H1 (cell line): ENCODE data around the gene HDAC8. TPM values are rescaled to one million over a fixed set of nuclear protein-coding genes. Genes with fewer than 3 reads are reported as not detected.

Experiments
- GABPA ChIP-seq: IDR thresholded peaks from 2 replicates; pipeline ENCODE4 v1.6.1; 2011; ENCODE audit warnings: mild to moderate bottlenecking, low read length, moderate library complexity, borderline replicate concordance; ENCODE audit not compliant: insufficient read depth
- JUN ChIP-seq: IDR thresholded peaks from 2 replicates; pipeline ENCODE4 v1.6.1; 2011; ENCODE audit warnings: low read depth, mild to moderate bottlenecking, improper control_type of control experiment, low read length
- PHF8 ChIP-seq: fragments of 200-600 bp; sonication (generic); conservative IDR thresholded peaks from 2 replicates; pipeline ENCODE4 v1.7.1; 2012; ENCODE audit warnings: low read depth, mild to moderate bottlenecking, inconsistent platforms, low read length, moderate library complexity
- RAD21 ChIP-seq, 2 experiments: IDR thresholded peaks in 1 of 2; conservative IDR thresholded peaks in 1 of 2; 2 replicates each; pipeline ENCODE4 v1.6.1; 2011; ENCODE audit warnings: low read depth in 2 of 2, low read length in 2 of 2, improper control_type of control experiment in 1 of 2, inconsistent platforms in 1 of 2, mild to moderate bottlenecking in 1 of 2, moderate library complexity in 1 of 2
- SRF ChIP-seq: IDR thresholded peaks from 2 replicates; pipeline ENCODE4 v1.6.1; 2011; ENCODE audit warnings: mild to moderate bottlenecking, low read depth, low read length, moderate library complexity
- TAF7 ChIP-seq: optimal IDR thresholded peaks from 2 replicates; pipeline ENCODE3; 2011; ENCODE audit warnings: low read depth, mild to moderate bottlenecking, inconsistent platforms, low read length, moderate library complexity, borderline replicate concordance
- TEAD4 ChIP-seq: IDR thresholded peaks from 2 replicates; pipeline ENCODE4 v1.6.1; 2012; ENCODE audit warnings: low read depth, low read length, inconsistent platforms, mixed read lengths
- polyA plus RNA-seq, 7 experiments: library from polyadenylated mRNA; depleted of rRNA in 3 of 7; stranded (reverse) in 5 of 7; unstranded in 2 of 7; fragments of >200 nt in 5 of 7; fragments of 200-250 nt in 2 of 7; gene quantifications; 1 replicate in 5 of 7; 2 replicates in 1 of 7; 4 replicates in 1 of 7; pipeline versions ENCODE4 v1.2.1 to v1.2.3, GENCODE V29; 2011 to 2013; ENCODE audit warnings: missing spikeins in 2 of 7, mixed read lengths in 2 of 7
- total RNA-seq: library from RNA; stranded (reverse); fragmentation: NEBNext Ultra II Directional; extraction: Animal tissue kit (Norgen Biotek cat#: 25700); gene quantifications from 2 replicates; pipeline ENCODE4 v1.2.1, GENCODE V29; 2021
- TF ChIP-seq, protein P1 (sequence below): IDR thresholded peaks from 2 replicates; pipeline ENCODE4 v1.6.1; 2011; ENCODE audit warnings: low read length, improper control_type of control experiment

Gene HDAC8
- total and polyA plus RNA-seq, 2 of the 8 experiments (the other 6 are each of a cell fraction or from before 2014, with no cell fraction given): 9.7 to 20.3 TPM

GRCh38 chrX:72313707-72314641, 258.7 kb downstream of the HDAC8 start (continued):
- TF ChIP-seq, protein P1, sequence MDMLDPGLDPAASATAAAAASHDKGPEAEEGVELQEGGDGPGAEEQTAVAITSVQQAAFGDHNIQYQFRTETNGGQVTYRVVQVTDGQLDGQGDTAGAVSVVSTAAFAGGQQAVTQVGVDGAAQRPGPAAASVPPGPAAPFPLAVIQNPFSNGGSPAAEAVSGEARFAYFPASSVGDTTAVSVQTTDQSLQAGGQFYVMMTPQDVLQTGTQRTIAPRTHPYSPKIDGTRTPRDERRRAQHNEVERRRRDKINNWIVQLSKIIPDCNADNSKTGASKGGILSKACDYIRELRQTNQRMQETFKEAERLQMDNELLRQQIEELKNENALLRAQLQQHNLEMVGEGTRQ: no peak
- TF ChIP-seq PHF8 (no peak), SRF (no peak), TAF7 (no peak), TEAD4 (no peak), RAD21 (IDR thresholded peaks at IDR 0.05 in 1 of 2, conservative IDR thresholded peaks at IDR 0.05 in 1 of 2; ENCODE audit: low read depth in 2 of 2, low read length in 2 of 2) (no peak), JUN (no peak), GABPA (no peak)
